Effector memory CD8-positive, alpha-beta T cell (primary cell): Measurements from ENCODE around the gene ERMAP.

Experiments
- ATAC-seq: fragments of 150-1000 bp; cut with Tn5 transposase; replicated peaks from 2 replicates; pipeline ENCODE4 v1.10.0; 2021; ENCODE audit warnings: mild to moderate bottlenecking, moderate library complexity
- DNase-seq, 3 experiments: peaks; one replicate each; pipeline ENCODE4 v3.0.0; 2021
- H3K27ac Mint-ChIP-seq, 2 donors: one replicate each; pipeline ENCODE4 v1.8.0; 2022; ENCODE audit warnings: mild to moderate bottlenecking in 2 of 2, mixed read lengths in 2 of 2, moderate library complexity in 2 of 2
- H3K27me3 Mint-ChIP-seq, 2 donors: one replicate each; pipeline ENCODE4 v1.8.0; 2022; ENCODE audit warnings: mixed read lengths in 2 of 2
- H3K36me3 Mint-ChIP-seq: one replicate; pipeline ENCODE4 v1.8.0; 2022; ENCODE audit warnings: mild to moderate bottlenecking, moderate library complexity, mixed read lengths; ENCODE audit not compliant: insufficient read depth
- H3K4me1 Mint-ChIP-seq, 2 donors: one replicate each; pipeline ENCODE4 v1.8.0; 2022; ENCODE audit warnings: low read depth in 2 of 2, mixed read lengths in 2 of 2
- H3K4me3 Mint-ChIP-seq, 2 donors: one replicate each; pipeline ENCODE4 v1.8.0; 2022; ENCODE audit warnings: mild to moderate bottlenecking in 2 of 2, mixed read lengths in 2 of 2, moderate library complexity in 2 of 2
- H3K9me3 Mint-ChIP-seq, 2 donors: one replicate each; pipeline ENCODE4 v1.8.0; 2022; ENCODE audit warnings: mixed read lengths in 2 of 2

The ERMAP gene

DNA sequence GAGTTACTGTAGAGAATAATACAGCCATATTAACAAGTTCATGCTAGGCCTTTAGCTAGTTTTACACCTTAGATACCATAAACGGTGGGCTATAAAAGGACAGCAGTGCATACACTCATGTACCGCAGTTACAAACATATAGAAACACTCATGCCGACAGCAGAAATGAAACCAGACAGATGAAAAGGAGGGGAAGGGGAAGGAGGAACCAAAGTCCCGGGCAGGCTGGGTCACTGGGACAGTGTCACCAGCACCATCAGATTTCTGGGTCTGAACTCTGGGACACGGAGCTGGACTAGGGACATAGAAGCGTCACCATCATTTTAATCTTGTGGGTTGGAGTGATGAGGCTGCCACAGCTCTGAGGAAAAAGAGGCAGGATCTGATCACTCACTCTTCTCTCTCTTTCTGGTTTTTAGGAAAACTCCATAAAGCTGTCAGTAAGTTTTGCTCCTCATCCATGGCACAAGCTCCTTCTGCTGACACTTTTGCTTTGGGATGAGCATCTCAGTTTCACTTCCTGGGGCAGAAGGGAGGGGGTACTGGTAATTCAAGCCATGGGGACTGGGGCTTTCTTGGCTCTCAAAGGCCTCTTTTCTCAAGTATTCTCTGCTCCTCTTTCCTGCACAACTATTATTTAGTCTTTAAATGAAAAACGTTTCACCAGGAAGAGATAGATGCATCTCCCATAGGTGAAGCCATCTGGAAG lies 21.7 kb downstream of the ERMAP start:
- H3K4me3 Mint-ChIP-seq = no peak overlapping the region
- DNase-seq = no peak
- no peaks in the 10 kb centered on the region for H3K27me3 Mint-ChIP-seq
- H3K4me1 Mint-ChIP-seq = no peaks in the 10 kb centered on the region
- no peaks in the 10 kb centered on the region for H3K9me3 Mint-ChIP-seq
- H3K27ac Mint-ChIP-seq = no peak overlapping the region
- no peaks in the 10 kb centered on the region for H3K36me3 Mint-ChIP-seq
- no peak for ATAC-seq

DNA sequence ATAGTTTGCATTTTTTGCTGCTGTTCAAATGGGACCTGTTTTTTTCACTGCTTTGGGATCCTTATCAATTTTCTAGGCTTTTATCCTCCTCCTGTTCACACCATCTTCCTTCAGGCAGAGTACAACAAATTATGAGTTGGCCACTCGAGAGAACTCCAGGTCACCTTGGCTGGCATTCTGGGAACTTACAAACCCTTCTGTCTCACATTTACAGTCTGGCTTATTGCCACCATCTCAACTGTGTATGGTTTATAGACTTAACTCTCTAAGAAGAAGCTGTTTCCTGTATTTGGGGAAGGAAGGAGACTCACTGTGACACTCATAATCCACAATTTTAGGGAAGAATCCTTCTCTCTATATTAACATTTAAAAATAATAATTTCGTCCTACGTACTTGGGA lies 24.1 kb downstream of the ERMAP start:
- no peak for ATAC-seq
- H3K27me3 Mint-ChIP-seq = no peaks in the 10 kb centered on the region
- H3K4me3 Mint-ChIP-seq = no peak overlapping the region
- no peak overlapping the region for H3K27ac Mint-ChIP-seq
- no peaks in the 10 kb centered on the region for H3K9me3 Mint-ChIP-seq
- no peaks in the 10 kb centered on the region for H3K36me3 Mint-ChIP-seq
- no peak for DNase-seq
- H3K4me1 Mint-ChIP-seq = no peaks in the 10 kb centered on the region

GRCh38 chr1:42841440-42842147 lies 24.7 kb downstream of the ERMAP start:
- ATAC-seq = no peak
- H3K4me1 Mint-ChIP-seq = peaks cover 0 to 3% of the 10 kb centered on the region in 2 donors

DNA sequence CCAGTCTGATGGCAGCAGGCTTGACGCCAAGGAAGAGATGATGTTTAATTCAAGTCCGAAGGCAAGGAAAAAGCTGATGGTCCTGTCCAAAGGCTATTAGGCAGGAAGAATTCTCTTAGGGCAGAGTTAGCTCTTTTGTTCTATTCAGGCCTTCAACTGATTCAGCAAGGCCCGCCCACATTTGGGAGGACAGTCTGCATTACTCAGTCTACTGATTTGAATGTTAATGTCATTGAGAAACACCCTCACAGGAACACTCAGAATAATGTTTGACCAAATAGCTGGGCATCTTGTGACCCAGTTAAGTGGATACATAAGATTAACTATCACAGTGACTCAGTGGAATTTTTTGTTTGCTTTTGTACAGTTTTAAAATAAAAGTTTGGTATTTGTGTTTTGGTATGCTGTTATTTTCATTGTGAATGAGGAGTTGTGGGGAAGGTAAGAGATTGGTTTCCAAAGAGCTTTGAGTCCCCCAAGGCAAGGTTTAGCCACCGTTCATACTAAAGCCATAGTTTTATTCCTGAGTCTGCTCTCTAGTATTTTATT lies 27.7 kb downstream of the ERMAP start:
- no peak overlapping the region for H3K4me3 Mint-ChIP-seq
- H3K27me3 Mint-ChIP-seq = no peaks in the 10 kb centered on the region
- no peak for DNase-seq

More at GRCh38 chr1:42841440-42842147, 24.7 kb downstream of the ERMAP start:
- no peaks in the 10 kb centered on the region for H3K36me3 Mint-ChIP-seq
- no peak overlapping the region for H3K27ac Mint-ChIP-seq
- H3K4me3 Mint-ChIP-seq = no peak overlapping the region
- H3K9me3 Mint-ChIP-seq = no peaks in the 10 kb centered on the region
- DNase-seq = no peak
- no peaks in the 10 kb centered on the region for H3K27me3 Mint-ChIP-seq

DNA sequence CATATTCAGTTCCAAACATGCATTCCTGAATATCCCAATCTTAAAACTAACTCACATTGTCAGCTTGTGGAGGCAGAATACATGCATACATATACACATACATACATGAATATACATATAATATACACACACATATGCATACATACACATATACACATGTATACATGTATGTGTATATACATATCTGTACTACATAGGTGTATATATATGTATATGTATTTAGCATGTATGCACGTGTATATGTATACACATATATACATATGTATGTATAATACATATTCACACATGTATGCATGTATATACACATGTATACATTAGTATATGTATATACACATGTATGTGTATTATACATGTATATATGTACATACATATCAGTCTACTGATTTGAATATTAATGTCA lies 28.3 kb downstream of the ERMAP start:
- no peaks in the 10 kb centered on the region for H3K27me3 Mint-ChIP-seq
- peaks cover 22 to 26% of the 10 kb centered on the region in 2 donors for H3K4me1 Mint-ChIP-seq
- no peaks in the 10 kb centered on the region for H3K9me3 Mint-ChIP-seq
- DNase-seq (no peak), ATAC-seq (no peak)
- no peaks in the 10 kb centered on the region for H3K36me3 Mint-ChIP-seq
- no peak overlapping the region for H3K4me3 Mint-ChIP-seq
- no peak overlapping the region for H3K27ac Mint-ChIP-seq

More for the DNA sequence above, 27.7 kb downstream of the ERMAP start:
- no peak overlapping the region for H3K27ac Mint-ChIP-seq
- no peaks in the 10 kb centered on the region for H3K36me3 Mint-ChIP-seq
- no peaks in the 10 kb centered on the region for H3K9me3 Mint-ChIP-seq
- ATAC-seq = no peak
- peaks cover 20 to 22% of the 10 kb centered on the region in 2 donors for H3K4me1 Mint-ChIP-seq

- no peak for DNase-seq
- Mint-ChIP-seq H3K27ac (peak overlapping the region; percentile 63 to 92), H3K4me1 (peaks cover 22 to 26% of the 10 kb centered on the region in 2 donors), H3K36me3 (no peaks in the 10 kb centered on the region), H3K27me3 (no peaks in the 10 kb centered on the region), H3K4me3 (peak overlapping the region; percentile 85 to 94), H3K9me3 (no peaks in the 10 kb centered on the region)
- ATAC-seq = peak; percentile 5
Measured at GRCh38 chr1:42845866-42846256, 28.9 kb downstream of the ERMAP start.

GRCh38 chr1:42846257-42847110 lies 29.6 kb downstream of the ERMAP start, which contains the start of gene ZNF691:
TSS of gene ZNF691 (plus strand) at chr1:42846613. CDS start at chr1:42849659, 3,046 bp downstream.
- peak; percentile 97 for ATAC-seq
- Mint-ChIP-seq H3K36me3 (no peaks in the 10 kb centered on the region), H3K27me3 (no peaks in the 10 kb centered on the region), H3K4me3 (peak within 1 kb of the TSS; percentile 85 to 94), H3K9me3 (no peaks in the 10 kb centered on the region), H3K4me1 (peaks cover 22 to 26% of the 10 kb centered on the region in 2 donors), H3K27ac (peak within 1 kb of the TSS; percentile 63 to 92)
- peak; percentile 78 to 85 (median 82) for DNase-seq

DNA sequence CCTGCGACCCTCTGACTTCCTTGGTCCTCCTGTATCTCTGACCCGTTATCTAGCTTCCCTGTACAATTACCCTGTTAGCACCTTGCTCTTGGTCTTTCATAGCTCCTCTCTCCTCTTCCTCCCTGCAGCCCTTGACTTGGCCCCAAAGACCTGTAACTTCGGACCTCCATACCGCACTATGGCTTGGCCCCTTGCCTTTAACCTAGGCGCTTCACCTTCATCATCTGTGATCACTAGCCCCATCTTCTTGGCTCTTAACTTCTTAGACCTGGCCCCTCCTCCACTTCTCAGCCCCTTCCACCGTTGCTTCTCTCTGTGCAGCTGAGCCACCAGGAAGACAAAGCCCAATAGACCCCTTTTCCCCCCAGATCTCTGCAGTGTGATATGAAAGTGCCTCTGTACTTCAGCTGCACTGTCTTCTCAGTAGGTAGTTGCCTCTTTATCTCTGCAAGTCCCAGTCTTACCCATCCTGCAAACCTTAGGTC lies 30.2 kb downstream of the ERMAP start:
- DNase-seq (no peak), ATAC-seq (no peak)
- H3K9me3 Mint-ChIP-seq = no peaks in the 10 kb centered on the region
- no peaks in the 10 kb centered on the region for H3K36me3 Mint-ChIP-seq
- no peaks in the 10 kb centered on the region for H3K27me3 Mint-ChIP-seq
- peak overlapping the region; percentile 85 to 94 for H3K4me3 Mint-ChIP-seq
- peak overlapping the region; percentile 63 to 92 for H3K27ac Mint-ChIP-seq
- peaks cover 22 to 26% of the 10 kb centered on the region in 2 donors for H3K4me1 Mint-ChIP-seq

DNA sequence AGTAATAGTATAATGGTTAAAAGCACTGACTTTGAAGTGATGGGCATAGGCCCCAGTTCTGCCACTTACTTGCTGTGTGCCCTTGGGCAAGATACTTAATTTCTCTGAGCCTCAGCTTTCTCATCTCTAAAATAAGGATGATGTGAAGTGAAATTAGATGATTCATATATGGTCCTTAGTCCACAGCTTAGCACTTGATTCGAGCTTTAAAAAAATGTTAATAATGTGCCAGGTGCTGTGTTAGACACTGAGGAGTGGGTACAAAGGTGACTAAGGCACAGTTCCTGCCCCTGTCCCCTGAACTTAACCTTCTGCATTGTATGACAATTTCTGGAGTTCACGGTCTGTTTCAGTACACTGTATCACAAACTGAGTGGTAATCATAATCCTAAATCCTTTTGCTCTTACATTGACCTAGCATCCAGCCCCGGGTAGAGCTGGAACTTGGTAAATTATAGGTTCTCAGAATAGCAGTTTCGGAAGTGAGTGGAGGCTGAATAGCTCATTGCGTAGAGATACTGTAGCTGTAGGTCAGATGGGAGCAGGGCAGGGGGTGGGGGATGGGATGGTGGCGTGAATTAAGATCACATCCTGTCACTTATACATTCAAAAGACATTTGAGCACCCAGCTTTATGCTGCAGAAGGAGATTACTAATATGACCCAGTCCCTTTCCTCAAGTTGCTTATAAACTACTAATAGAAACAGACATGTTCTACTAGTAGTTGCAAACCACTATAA lies 31.0 kb downstream of the ERMAP start:
- Mint-ChIP-seq H3K4me1 (peaks cover 22 to 26% of the 10 kb centered on the region in 2 donors), H3K27ac (peak overlapping the region; percentile 63 to 92), H3K9me3 (no peaks in the 10 kb centered on the region), H3K27me3 (no peaks in the 10 kb centered on the region), H3K36me3 (no peaks in the 10 kb centered on the region), H3K4me3 (peak overlapping the region; percentile 85 to 94)
- DNase-seq = no peak
- no peak for ATAC-seq

DNA sequence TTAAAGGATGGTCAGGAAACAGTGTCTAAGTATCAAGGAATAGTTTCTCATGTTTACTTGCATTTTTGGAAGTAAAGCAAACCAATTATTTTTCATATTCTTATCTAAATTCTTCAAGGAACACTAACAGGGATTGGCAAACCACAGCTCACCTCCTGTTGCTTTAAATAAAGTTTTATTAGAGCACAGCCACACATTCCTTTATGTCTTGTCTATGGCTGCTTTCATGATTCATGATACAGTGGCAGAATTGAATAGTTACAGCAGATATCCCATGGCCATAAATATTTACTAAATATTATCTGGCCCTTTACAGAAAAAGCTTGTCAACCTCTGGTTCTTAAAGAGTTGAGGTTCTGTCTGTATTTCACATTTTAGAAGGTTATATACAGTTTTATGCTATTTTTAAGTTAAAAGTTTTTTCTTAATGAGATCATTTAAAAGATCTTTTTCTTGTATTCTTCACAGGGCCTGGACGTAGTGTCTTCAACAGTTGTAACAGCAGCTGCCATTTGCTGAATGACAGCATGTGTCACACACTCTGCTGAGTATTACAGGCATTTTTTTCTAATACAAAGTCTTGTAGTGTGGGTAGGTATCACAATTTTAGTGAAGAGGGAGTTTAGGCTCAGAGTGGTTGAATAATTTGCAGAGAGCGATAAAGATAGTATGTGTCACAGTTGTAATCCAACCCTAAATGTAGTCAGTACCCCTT lies 32.1 kb downstream of the ERMAP start:
- Mint-ChIP-seq H3K9me3 (no peaks in the 10 kb centered on the region), H3K27ac (peak overlapping the region; percentile 28 to 92), H3K27me3 (no peaks in the 10 kb centered on the region), H3K4me1 (peaks cover 22 to 26% of the 10 kb centered on the region in 2 donors), H3K4me3 (no peak overlapping the region), H3K36me3 (no peaks in the 10 kb centered on the region)
- no peak for DNase-seq
- no peak for ATAC-seq

- no peak for DNase-seq
- peaks cover 22 to 26% of the 10 kb centered on the region in 2 donors for H3K4me1 Mint-ChIP-seq
- no peak overlapping the region for H3K4me3 Mint-ChIP-seq
- no peak for ATAC-seq
- H3K36me3 Mint-ChIP-seq = no peaks in the 10 kb centered on the region
- H3K27ac Mint-ChIP-seq = peak overlapping the region in 1 of 2 donors; percentile 5
- no peaks in the 10 kb centered on the region for H3K9me3 Mint-ChIP-seq
- no peaks in the 10 kb centered on the region for H3K27me3 Mint-ChIP-seq
Measured at GRCh38 chr1:42849944-42850343, 33.0 kb downstream of the ERMAP start.

- no peaks in the 10 kb centered on the region for H3K9me3 Mint-ChIP-seq
- ATAC-seq (no peak), DNase-seq (no peak)
- H3K4me3 Mint-ChIP-seq = no peak overlapping the region
- peaks cover 19 to 26% of the 10 kb centered on the region in 2 donors for H3K4me1 Mint-ChIP-seq
- no peaks in the 10 kb centered on the region for H3K27me3 Mint-ChIP-seq
- no peak overlapping the region for H3K27ac Mint-ChIP-seq
- peaks cover 2% of the 10 kb centered on the region for H3K36me3 Mint-ChIP-seq
Measured at GRCh38 chr1:42851420-42851819, 34.5 kb downstream of the ERMAP start.
